ENCODE measurements around the gene POLR3A. TPM values are rescaled to one million over a fixed set of nuclear protein-coding genes. Genes with fewer than 3 reads are reported as not detected.

Gene POLR3A
- total and polyA plus RNA-seq, 2 of the 13 experiments (the other 11 are each of a cell fraction or from before 2014, with no cell fraction given) = 13.6 to 19.2 TPM

DNA sequence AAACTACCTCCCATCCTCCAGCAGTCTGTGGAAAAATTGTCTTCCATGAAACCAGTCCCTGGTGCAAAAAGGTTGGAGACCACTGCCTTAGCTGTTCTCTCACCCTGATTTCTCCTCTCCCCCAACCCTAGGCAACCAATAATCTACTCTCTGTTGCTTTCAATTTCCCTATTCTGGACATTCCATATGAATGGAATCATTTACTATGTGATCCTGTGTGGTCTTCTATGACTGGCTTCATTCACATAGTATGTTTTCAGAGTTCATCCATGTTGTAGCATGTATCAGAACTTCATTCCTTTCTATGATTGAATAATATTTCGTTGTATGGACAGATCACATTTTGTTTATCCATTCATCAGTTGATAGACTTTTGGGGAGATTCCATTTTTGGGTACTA, 64.5 kb downstream of the POLR3A start (continued):
- no peak for TF ChIP-seq GRHL1 (CRISPR knock-in tag; conservative IDR thresholded peaks at IDR 0.05)

DNA sequence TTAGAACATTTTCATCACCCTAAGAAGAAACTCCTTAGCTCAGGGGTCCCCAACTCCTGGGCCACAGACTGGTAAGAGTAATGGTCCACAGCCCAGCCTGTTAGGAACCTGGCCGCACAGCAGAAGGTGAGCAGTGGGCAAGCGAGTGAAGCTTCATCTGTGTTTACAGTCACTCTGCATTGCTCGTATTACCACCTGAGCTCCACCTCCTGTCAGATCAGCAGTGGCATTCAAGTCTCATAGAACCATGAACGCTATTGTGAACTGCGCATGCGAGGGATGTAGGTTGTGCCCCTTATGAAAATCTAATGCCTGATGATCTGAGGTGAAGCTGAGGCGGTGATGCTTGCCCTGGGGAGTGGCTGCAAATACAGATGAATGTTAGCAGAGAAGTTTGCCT, 65.4 kb downstream of the POLR3A start:
- Histone ChIP-seq H3K9me3 (ENCODE audit: low read length) (peaks cover 7% of the 10 kb centered on the region; the same call in 1 of the 2 replicates), H3K4me3 (replicated peaks in 1 of 3; ENCODE audit: insufficient read depth in 1 of 3, low read depth in 2 of 3, low read length in 3 of 3) (no peak overlapping the region), H3K27ac (ENCODE audit: extremely low read length, insufficient read depth, low read length) (no peak overlapping the region), H3K36me3 (replicated peaks in 1 of 2; ENCODE audit: control insufficient read depth in 1 of 2, insufficient read depth in 2 of 2, low read length in 2 of 2) (no peaks in the 10 kb centered on the region), H3K79me2 (ENCODE audit: insufficient read depth, low read length) (no peaks in the 10 kb centered on the region), H3K9ac (ENCODE audit: insufficient read depth, low read depth, low read length) (no peak overlapping the region), H4K20me1 (ENCODE audit: insufficient read depth, low read length) (no peaks in the 10 kb centered on the region), H2AFZ (ENCODE audit: low read length) (no peak overlapping the region), H3K4me2 (ENCODE audit: low read depth, low read length) (no peak overlapping the region), H3K4me1 (ENCODE audit: insufficient read depth, low read length) (peaks cover 32% of the 10 kb centered on the region), H3K27me3 (ENCODE audit: control insufficient read depth in 1 of 2, insufficient read depth in 2 of 2, low read length in 2 of 2) (no peaks in the 10 kb centered on the region)
- 67% methylated on average over 7 of the region's 7 CpGs for WGBS (ENCODE audit: low lambda C conversion rate)
- no TSS peak for BruUV-seq (replicated peaks)
- ATAC-seq (no peak), DNase-seq (ENCODE audit: low spot score) (no peak), FAIRE-seq (no peak)
- intact Hi-C loops (cut with micrococcal nuclease; ENCODE audit: unreplicated experiment) = no loop called here
- POLR2A ChIA-PET = no interaction called here
- in situ Hi-C loops (cut with HindIII; ENCODE audit: extremely low pct_ligation_motif_present, low pct_unique_long_range_greater_than_20kb) = no loop called here
- CTCF ChIA-PET (ENCODE audit: low intra/inter-chr PET ratio, low total read pairs) = no interaction called here
- TF ChIP-seq, protein P1, sequence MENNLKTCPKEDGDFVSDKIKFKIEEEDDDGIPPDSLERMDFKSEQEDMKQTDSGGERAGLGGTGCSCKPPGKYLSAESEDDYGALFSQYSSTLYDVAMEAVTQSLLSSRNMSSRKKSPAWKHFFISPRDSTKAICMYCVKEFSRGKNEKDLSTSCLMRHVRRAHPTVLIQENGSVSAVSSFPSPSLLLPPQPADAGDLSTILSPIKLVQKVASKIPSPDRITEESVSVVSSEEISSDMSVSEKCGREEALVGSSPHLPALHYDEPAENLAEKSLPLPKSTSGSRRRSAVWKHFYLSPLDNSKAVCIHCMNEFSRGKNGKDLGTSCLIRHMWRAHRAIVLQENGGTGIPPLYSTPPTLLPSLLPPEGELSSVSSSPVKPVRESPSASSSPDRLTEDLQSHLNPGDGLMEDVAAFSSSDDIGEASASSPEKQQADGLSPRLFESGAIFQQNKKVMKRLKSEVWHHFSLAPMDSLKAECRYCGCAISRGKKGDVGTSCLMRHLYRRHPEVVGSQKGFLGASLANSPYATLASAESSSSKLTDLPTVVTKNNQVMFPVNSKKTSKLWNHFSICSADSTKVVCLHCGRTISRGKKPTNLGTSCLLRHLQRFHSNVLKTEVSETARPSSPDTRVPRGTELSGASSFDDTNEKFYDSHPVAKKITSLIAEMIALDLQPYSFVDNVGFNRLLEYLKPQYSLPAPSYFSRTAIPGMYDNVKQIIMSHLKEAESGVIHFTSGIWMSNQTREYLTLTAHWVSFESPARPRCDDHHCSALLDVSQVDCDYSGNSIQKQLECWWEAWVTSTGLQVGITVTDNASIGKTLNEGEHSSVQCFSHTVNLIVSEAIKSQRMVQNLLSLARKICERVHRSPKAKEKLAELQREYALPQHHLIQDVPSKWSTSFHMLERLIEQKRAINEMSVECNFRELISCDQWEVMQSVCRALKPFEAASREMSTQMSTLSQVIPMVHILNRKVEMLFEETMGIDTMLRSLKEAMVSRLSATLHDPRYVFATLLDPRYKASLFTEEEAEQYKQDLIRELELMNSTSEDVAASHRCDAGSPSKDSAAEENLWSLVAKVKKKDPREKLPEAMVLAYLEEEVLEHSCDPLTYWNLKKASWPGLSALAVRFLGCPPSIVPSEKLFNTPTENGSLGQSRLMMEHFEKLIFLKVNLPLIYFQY (CRISPR knock-in tag; IDR thresholded peaks at IDR 0.05; ENCODE audit: borderline replicate concordance) = no peak
